ENCODE data around the gene CDS2.

The CDS2 gene

GRCh38 chr20:5211803-5212714 lies 85.3 kb downstream of the CDS2 start:
- DNase-seq: no peak

DNA sequence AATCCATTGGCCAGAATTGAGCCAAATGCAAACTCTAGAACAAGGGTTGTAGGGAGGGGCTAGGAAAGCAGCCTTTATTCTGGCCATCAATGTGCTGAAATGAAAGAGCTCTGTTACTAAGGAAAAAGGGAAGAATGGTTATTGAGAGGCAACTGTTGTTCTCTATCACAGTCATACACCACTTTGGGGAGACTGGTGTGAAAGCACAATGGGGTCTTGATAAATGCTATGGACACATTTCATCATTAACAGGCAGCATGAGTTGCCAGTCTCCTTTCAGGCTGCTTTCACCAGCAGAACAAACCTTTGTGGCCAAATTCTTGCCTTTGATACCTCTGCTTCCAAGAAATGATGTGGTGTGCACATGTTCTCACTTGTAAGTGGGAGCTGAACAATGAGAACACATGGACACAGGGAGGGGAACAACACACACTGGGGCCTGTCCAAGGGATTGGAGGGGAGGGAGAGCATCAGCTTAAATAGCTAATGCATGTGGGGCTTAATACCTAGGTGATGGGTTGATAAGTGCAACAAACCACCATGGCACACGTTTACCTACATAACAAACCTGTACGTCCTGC lies 86.2 kb downstream of the CDS2 start:
- no peak for DNase-seq
- TF ChIP-seq POLR2A (IDR thresholded peaks at IDR 0.05; ENCODE audit: low read length): no peak
- TF ChIP-seq GATA1 (IDR thresholded peaks at IDR 0.05; ENCODE audit: low read depth, low read length): no peak

More at GRCh38 chr20:5211803-5212714, 85.3 kb downstream of the CDS2 start:
- TF ChIP-seq GATA1 (IDR thresholded peaks at IDR 0.05; ENCODE audit: low read depth, low read length): no peak
- TF ChIP-seq POLR2A (IDR thresholded peaks at IDR 0.05; ENCODE audit: low read length): no peak

GRCh38 chr20:5214826-5215225 lies 88.0 kb downstream of the CDS2 start:
- no peak for DNase-seq
- no peak for TF ChIP-seq GATA1 (IDR thresholded peaks at IDR 0.05; ENCODE audit: low read depth, low read length)
- no peak for TF ChIP-seq POLR2A (IDR thresholded peaks at IDR 0.05; ENCODE audit: low read length)

- no peak for DNase-seq
- TF ChIP-seq POLR2A (IDR thresholded peaks at IDR 0.05; ENCODE audit: low read length): no peak
- no peak for TF ChIP-seq GATA1 (IDR thresholded peaks at IDR 0.05; ENCODE audit: low read depth, low read length)
These were observed 89.0 kb downstream of the CDS2 start for GRCh38 chr20:5215672-5216304.

- TF ChIP-seq GATA1 (IDR thresholded peaks at IDR 0.05; ENCODE audit: low read depth, low read length): no peak
- TF ChIP-seq POLR2A (IDR thresholded peaks at IDR 0.05; ENCODE audit: low read length): no peak
- DNase-seq: no peak
These were observed 89.9 kb downstream of the CDS2 start for GRCh38 chr20:5216663-5217062.

- no peak for DNase-seq
- no peak for TF ChIP-seq GATA1 (IDR thresholded peaks at IDR 0.05; ENCODE audit: low read depth, low read length)
- no peak for TF ChIP-seq POLR2A (IDR thresholded peaks at IDR 0.05; ENCODE audit: low read length)
These were observed 90.8 kb downstream of the CDS2 start for GRCh38 chr20:5217616-5218015.

- TF ChIP-seq POLR2A (IDR thresholded peaks at IDR 0.05; ENCODE audit: low read length) (no peak), GATA1 (IDR thresholded peaks at IDR 0.05; ENCODE audit: low read depth, low read length) (no peak)
- no peak for DNase-seq
These were observed 93.7 kb downstream of the CDS2 start for GRCh38 chr20:5220321-5221060.

GRCh38 chr20:5221061-5221430 lies 94.2 kb downstream of the CDS2 start:
- DNase-seq: no peak
- no peak for TF ChIP-seq GATA1 (IDR thresholded peaks at IDR 0.05; ENCODE audit: low read depth, low read length)
- no peak for TF ChIP-seq POLR2A (IDR thresholded peaks at IDR 0.05; ENCODE audit: low read length)

GRCh38 chr20:5222919-5223634 lies 96.3 kb downstream of the CDS2 start:
- TF ChIP-seq POLR2A (IDR thresholded peaks at IDR 0.05; ENCODE audit: low read length) (no peak), GATA1 (IDR thresholded peaks at IDR 0.05; ENCODE audit: low read depth, low read length) (no peak)
- peak; percentile 61 to 75 for DNase-seq

DNA sequence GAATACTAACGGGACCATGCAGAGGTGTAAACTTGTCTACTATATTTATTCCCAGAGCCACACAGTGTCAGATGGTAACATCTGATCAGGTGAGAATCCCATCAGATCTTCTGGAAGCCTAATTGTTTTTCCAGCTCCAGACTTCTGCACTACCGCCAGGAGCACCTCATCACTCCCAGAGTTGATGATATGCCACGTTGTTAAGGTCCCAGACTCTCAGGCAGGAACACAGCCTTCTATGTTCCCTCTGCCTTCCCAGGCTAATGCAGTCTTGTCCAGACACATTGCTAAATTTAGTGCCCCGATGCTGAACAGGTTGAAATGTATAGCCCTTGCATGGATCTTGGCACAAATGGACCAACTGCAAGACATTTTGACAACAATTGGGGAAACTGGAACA lies 103.7 kb downstream of the CDS2 start:
- no peak for DNase-seq
- TF ChIP-seq POLR2A (IDR thresholded peaks at IDR 0.05; ENCODE audit: low read length): no peak
- TF ChIP-seq GATA1 (IDR thresholded peaks at IDR 0.05; ENCODE audit: low read depth, low read length): no peak

GRCh38 chr20:5234158-5234557 lies 107.3 kb downstream of the CDS2 start:
- TF ChIP-seq POLR2A (IDR thresholded peaks at IDR 0.05; ENCODE audit: low read length) (no peak), GATA1 (IDR thresholded peaks at IDR 0.05; ENCODE audit: low read depth, low read length) (no peak)
- DNase-seq: no peak

DNA sequence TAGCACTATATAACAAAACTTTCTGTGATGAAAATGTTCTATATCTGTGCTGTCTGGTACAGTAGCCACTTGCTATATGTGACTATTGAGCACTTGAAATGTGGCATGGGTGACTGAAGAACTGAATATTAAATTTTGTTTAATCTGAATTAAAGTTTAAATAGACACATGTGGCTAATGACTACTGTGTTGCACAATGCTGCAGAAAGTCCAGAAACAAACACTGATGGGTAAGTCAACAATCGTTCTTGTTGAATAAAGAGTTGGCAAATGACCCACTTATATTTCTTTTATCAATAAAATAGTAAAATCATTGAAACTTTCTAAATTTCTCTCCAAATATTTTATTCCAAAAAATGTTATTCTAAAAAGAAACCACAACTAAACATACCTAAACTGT lies 108.2 kb downstream of the CDS2 start:
- TF ChIP-seq POLR2A (IDR thresholded peaks at IDR 0.05; ENCODE audit: low read length) (no peak), GATA1 (IDR thresholded peaks at IDR 0.05; ENCODE audit: low read depth, low read length) (no peak)

More for the DNA sequence above, 108.2 kb downstream of the CDS2 start:
- DNase-seq: no peak

All from erythroblast (primary cell).